Body of pancreas (tissue), 4 donors: ENCODE data around the gene SRRM3. TPM values are rescaled to one million over a fixed set of nuclear protein-coding genes. Genes with fewer than 3 reads are reported as not detected.

ENCODE experiments used
- ATAC-seq: fragments of 150-250 bp; one replicate; pipeline ENCODE4 v1.9.1; 2016
- DNase-seq, 4 donors: peaks; one replicate each; pipeline ENCODE4 v3.0.0-alpha.2; 2019
- H3K27ac ChIP-seq, 4 donors: fragments of 200-600 bp; sonication (generic); 1 replicate in 3 of 4; 2 replicates in 1 of 4; pipeline versions ENCODE4 v1.5.1 to v1.6.1; 2016 to 2019; ENCODE audit warnings: mild to moderate bottlenecking in 1 of 4, mixed read lengths in 1 of 4, moderate library complexity in 1 of 4
- H3K27me3 ChIP-seq, 2 donors: fragments of 200-600 bp; sonication (generic); one replicate each; pipeline ENCODE4 v1.6.0; 2016; ENCODE audit warnings: mild to moderate bottlenecking in 1 of 2
- H3K36me3 ChIP-seq, 2 donors: fragments of 200-600 bp; sonication (generic); replicated peaks in 1 of 2; 2 replicates each; pipeline ENCODE4 v1.5.1; 2016; ENCODE audit warnings: low read depth in 2 of 2; ENCODE audit not compliant: insufficient read depth in 1 of 2
- H3K4me1 ChIP-seq: fragments of 200-600 bp; sonication (generic); one replicate; pipeline ENCODE4 v1.6.0; 2016
- H3K4me3 ChIP-seq, 2 donors: fragments of 200-600 bp; sonication (generic); 1 replicate in 1 of 2; 2 replicates in 1 of 2; pipeline ENCODE4 v1.5.1; 2016 to 2019
- H3K9me3 ChIP-seq, 3 donors: fragments of 200-600 bp; sonication (generic); 1 replicate in 2 of 3; 2 replicates in 1 of 3; pipeline ENCODE4 v1.5.1; 2016
- POLR2A ChIP-seq, 3 donors: fragments of 450-650 bp; IDR thresholded peaks; one replicate each; pipeline ENCODE4 v1.6.1; 2016; ENCODE audit warnings: antibody characterized with exemption in 3 of 3, mild to moderate bottlenecking in 2 of 3
- WGBS, 2 donors: methylation state at CpG; one replicate each; pipeline ENCODE4 v1.1.5; 2017; 5-methylcytosine and 5-hydroxymethylcytosine counted together
- intact Hi-C: fragments of 100-400 bp; cut with DNase I; formaldehyde crosslinking; loops from one replicate; pipeline ENCODE4 v1.15.1; 2023
- total RNA-seq, 2 donors: library from RNA; depleted of rRNA; stranded (reverse); fragments of >200 nt; gene quantifications; one replicate each; pipeline ENCODE4 v1.1.0, GENCODE V29; 2016
- TF ChIP-seq, protein P1 (sequence below), 7 experiments: fragments of 450-650 bp in 4 of 7; fragments of 200-600 bp in 3 of 7; sonication (generic) in 3 of 7; IDR thresholded peaks; one replicate each; pipeline ENCODE4 v1.5.1; 2016 to 2019; ENCODE audit warnings: antibody characterized with exemption in 7 of 7

SRRM3 gene
- total RNA-seq, 2 donors from 2014 or later: 3.4 to 13.8 TPM

- H3K36me3 ChIP-seq: no peaks in the 10 kb centered on the region
- DNase-seq (peak in 1 of 4 donors; percentile 36), ATAC-seq (peak; percentile 59)
- WGBS, 2 donors: 7 to 9% methylated on average over 21 to 26 of the region's 63 CpGs
- no peak overlapping the region for H3K4me3 ChIP-seq
- H3K4me1 ChIP-seq: peaks cover 20% of the 10 kb centered on the region
- no peaks in the 10 kb centered on the region for H3K9me3 ChIP-seq
- intact Hi-C loops: loop anchor here (10.0 kb wide), 1 partner anchor 96 kb away; no protein-coding TSS in a partner anchor
- no peak overlapping the region for H3K27ac ChIP-seq
- TF ChIP-seq POLR2A (IDR thresholded peaks at IDR 0.05): no peak
- TF ChIP-seq, protein P1, sequence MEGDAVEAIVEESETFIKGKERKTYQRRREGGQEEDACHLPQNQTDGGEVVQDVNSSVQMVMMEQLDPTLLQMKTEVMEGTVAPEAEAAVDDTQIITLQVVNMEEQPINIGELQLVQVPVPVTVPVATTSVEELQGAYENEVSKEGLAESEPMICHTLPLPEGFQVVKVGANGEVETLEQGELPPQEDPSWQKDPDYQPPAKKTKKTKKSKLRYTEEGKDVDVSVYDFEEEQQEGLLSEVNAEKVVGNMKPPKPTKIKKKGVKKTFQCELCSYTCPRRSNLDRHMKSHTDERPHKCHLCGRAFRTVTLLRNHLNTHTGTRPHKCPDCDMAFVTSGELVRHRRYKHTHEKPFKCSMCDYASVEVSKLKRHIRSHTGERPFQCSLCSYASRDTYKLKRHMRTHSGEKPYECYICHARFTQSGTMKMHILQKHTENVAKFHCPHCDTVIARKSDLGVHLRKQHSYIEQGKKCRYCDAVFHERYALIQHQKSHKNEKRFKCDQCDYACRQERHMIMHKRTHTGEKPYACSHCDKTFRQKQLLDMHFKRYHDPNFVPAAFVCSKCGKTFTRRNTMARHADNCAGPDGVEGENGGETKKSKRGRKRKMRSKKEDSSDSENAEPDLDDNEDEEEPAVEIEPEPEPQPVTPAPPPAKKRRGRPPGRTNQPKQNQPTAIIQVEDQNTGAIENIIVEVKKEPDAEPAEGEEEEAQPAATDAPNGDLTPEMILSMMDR (IDR thresholded peaks at IDR 0.05): no peak
- H3K27me3 ChIP-seq: peaks cover 0 to 3% of the 10 kb centered on the region in 2 donors
Measured at GRCh38 chr7:76281006-76281705, 79.5 kb downstream of the SRRM3 start.

DNA sequence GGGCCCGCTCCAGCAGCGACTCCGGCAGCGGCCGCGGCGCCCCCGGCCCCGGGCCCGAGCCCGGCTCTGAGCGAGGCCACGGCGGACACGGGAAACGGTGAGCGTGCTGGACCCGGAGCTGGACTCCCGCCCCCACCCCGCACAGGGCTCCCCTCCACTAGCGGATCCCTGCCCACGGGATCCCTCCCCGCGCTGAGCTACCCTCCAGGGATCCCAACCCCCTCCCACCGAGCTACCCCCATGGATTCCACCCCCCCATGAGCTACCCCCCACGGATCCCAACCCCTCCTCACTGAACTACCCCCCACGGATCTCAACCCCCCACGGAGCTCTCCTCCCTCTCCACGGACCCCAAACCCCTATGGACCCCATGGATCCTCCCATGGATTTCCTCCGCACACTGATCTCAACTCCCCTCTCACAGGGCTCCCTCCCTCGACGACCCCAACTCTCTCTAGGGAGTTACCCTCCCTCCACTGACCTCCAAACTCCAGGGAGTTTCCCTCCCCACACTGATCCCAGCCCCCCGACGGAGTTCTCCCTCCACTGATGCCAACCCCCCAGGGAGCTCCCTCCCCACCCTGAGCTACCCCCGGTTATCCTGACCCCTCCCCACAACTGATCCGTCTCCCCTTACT lies 80.1 kb downstream of the SRRM3 start:
- 3 to 7% methylated on average over 11 to 20 of the region's 36 CpGs for WGBS, 2 donors
- DNase-seq (no peak), ATAC-seq (peak; percentile 23)
- Histone ChIP-seq H3K9me3 (no peaks in the 10 kb centered on the region), H3K36me3 (no peaks in the 10 kb centered on the region), H3K4me1 (peaks cover 20% of the 10 kb centered on the region), H3K27me3 (peaks cover 0 to 3% of the 10 kb centered on the region in 2 donors), H3K4me3 (no peak overlapping the region), H3K27ac (no peak overlapping the region)
- intact Hi-C loops: loop anchor here (10.0 kb wide), 1 partner anchor 97 kb away; no protein-coding TSS in a partner anchor
- TF ChIP-seq, protein P1 (IDR thresholded peaks at IDR 0.05): no peak
- TF ChIP-seq POLR2A (IDR thresholded peaks at IDR 0.05): no peak

DNA sequence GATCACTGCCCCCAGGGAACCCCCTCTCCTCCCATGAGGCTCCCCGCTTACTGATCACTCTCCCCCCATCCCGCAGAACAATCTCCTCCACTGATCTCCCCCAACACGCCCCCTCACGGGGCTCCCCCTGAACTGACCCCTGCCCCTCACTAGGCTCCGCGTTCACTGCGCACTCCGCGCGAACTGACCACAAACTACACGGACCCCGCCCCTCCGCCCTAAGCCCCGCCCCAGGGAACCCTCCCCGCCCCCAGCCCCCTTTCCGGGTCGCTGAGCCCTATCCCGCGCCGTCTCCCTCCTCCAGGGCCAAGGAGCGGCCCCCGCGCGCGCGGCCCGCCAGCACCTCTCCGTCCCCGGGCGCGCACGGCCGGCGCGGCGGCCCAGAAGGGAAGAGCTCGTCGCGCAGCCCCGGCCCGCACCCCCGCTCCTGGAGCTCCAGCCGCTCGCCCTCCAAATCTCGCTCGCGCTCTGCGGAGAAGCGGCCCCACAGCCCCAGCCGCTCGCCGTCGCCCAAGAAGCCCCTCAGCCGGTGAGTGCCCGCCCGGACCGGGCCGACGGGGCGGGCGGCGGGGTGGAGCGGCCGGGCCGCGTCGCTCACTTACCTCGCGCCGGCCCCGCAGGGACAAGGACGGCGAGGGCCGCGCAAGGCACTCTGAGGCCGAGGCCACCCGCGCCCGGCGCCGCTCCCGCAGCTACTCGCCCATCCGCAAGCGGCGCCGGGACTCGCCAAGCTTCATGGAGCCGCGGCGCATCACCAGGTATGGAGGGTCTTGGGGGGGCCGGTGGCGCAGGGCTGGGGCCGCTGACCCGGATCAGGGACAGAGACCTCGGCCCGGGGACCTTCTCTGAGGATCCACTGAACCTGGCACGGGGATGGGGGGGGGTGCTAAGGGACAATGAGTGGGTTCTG lies 80.9 kb downstream of the SRRM3 start:
- DNase-seq (peak in 3 of 4 donors; percentile 20 to 51 (median 48)), ATAC-seq (peak; percentile 51)
- no peak overlapping the region for H3K27ac ChIP-seq
- H3K27me3 ChIP-seq: peaks cover 0 to 3% of the 10 kb centered on the region in 2 donors
- peak overlapping the region in 1 of 2 donors; percentile 22 for H3K4me3 ChIP-seq
- no peak for TF ChIP-seq POLR2A (IDR thresholded peaks at IDR 0.05)
- TF ChIP-seq, protein P1 (IDR thresholded peaks at IDR 0.05): no peak
- no peaks in the 10 kb centered on the region for H3K9me3 ChIP-seq
- whole genome bisulfite sequencing, 2 donors: 6 to 29% methylated on average over 7 to 98 of the region's 98 CpGs
- intact Hi-C loops: loop anchor here (10.0 kb wide), 1 partner anchor 98 kb away; no protein-coding TSS in a partner anchor
- H3K4me1 ChIP-seq: peaks cover 20% of the 10 kb centered on the region
- no peaks in the 10 kb centered on the region for H3K36me3 ChIP-seq

DNA sequence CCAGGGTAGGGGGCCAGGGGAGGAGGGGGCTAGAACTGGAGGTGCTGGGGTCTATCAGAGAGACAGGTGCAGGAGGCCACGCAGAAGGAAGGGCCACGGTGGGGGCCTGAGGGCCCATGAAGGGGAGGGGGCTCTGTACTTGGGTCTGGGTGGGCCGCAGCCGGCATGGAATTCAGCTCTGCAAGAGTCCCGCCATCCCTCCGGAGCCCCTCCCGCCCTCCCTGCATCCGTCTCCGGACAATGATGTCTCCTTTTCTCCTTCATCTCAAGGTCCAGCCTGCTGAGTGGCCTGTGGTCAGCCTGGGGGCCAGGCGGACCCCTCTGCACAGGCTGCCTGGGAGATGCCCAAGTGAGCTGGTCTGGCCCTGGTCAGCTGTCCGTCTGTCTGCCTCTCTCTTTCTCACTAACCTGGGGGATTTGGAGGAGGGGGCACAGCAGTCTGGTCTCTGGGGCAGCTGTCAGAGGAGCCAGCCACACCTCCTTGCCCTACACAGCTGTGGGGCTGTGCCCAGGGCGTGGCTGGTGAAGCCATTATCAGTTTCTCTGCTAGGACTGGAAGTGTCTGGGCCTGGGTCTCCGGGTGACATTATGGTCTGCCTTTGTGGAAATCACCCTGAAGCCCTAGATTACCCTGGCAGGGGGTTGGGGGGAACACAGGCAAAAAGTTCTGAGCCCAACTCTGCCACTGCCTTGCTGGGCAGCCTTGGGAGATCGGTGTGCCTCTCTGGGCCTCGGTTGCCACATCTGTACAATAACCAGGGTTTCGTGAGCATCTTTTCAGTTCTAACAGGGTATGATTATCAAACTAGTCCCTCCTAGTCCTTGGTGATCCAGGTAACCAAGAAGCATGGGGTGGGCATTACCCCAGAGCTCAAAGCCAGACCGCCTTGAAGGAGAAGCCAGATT lies 81.8 kb downstream of the SRRM3 start:
- H3K4me3 ChIP-seq: no peak overlapping the region
- no peaks in the 10 kb centered on the region for H3K36me3 ChIP-seq
- H3K4me1 ChIP-seq: peaks cover 20% of the 10 kb centered on the region
- H3K27me3 ChIP-seq: peaks cover 0 to 3% of the 10 kb centered on the region in 2 donors
- H3K9me3 ChIP-seq: no peaks in the 10 kb centered on the region
- TF ChIP-seq, protein P1 (IDR thresholded peaks at IDR 0.05): no peak
- no peak for TF ChIP-seq POLR2A (IDR thresholded peaks at IDR 0.05)
- WGBS, 2 donors: 80 to 82% methylated on average over 6 to 17 of the region's 17 CpGs
- intact Hi-C loops: loop anchor here (10.0 kb wide), 1 partner anchor 99 kb away; no protein-coding TSS in a partner anchor
- H3K27ac ChIP-seq: no peak overlapping the region
- no peak for ATAC-seq
- no peak for DNase-seq
